Activated naive CD8-positive, alpha-beta T cell treated with anti-CD3 and anti-CD28 coated beads, Interleukin-2, amount 50 U/mL, for 24 hours (primary cell): Measurements from ENCODE around the gene UCHL3.

Source experiments
- ATAC-seq: fragments of 150-1000 bp; cut with Tn5 transposase; one replicate; pipeline ENCODE4 v1.10.0; 2021
- DNase-seq: peaks from one replicate; pipeline ENCODE4 v3.0.0; 2021
- H3K27ac Mint-ChIP-seq: one replicate; pipeline ENCODE4 v1.8.0; 2021; ENCODE audit warnings: mild to moderate bottlenecking, mixed read lengths
- H3K27me3 Mint-ChIP-seq: one replicate; pipeline ENCODE4 v1.8.0; 2021; ENCODE audit warnings: mixed read lengths
- H3K36me3 Mint-ChIP-seq: one replicate; pipeline ENCODE4 v1.8.0; 2021; ENCODE audit warnings: low read depth, mixed read lengths
- H3K4me1 Mint-ChIP-seq: one replicate; pipeline ENCODE4 v1.8.0; 2021; ENCODE audit warnings: mixed read lengths
- H3K4me3 Mint-ChIP-seq: one replicate; pipeline ENCODE4 v1.8.0; 2021; ENCODE audit warnings: mild to moderate bottlenecking, moderate library complexity, mixed read lengths
- H3K9me3 Mint-ChIP-seq: one replicate; pipeline ENCODE4 v1.8.0; 2021; ENCODE audit warnings: mixed read lengths

Gene UCHL3

DNA sequence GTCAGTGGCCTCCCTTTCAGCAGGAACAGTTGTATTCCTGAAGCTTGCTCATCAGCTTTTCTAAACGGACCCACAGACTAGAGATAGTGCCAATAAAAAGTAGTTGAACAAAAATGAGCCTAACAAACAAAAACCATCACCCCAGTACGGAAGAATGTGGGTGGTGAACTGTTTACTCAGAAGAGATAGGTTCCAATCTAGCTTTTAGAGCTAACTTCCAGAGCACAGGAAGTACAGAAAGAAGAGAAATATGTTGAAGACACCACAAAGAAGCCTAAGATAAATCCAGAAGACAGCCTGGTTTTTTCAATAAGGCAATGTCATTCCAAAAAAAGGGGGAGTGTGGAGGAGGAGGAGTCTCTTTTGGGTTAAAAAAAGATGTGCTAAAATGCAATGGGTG, 83.7 kb downstream of the UCHL3 start:
- ATAC-seq (no peak), DNase-seq (no peak)
- Mint-ChIP-seq H3K4me3 (no peak overlapping the region), H3K27ac (no peak overlapping the region), H3K36me3 (no peaks in the 10 kb centered on the region), H3K4me1 (peaks cover 8% of the 10 kb centered on the region), H3K9me3 (no peaks in the 10 kb centered on the region), H3K27me3 (peaks cover 12% of the 10 kb centered on the region)

DNA sequence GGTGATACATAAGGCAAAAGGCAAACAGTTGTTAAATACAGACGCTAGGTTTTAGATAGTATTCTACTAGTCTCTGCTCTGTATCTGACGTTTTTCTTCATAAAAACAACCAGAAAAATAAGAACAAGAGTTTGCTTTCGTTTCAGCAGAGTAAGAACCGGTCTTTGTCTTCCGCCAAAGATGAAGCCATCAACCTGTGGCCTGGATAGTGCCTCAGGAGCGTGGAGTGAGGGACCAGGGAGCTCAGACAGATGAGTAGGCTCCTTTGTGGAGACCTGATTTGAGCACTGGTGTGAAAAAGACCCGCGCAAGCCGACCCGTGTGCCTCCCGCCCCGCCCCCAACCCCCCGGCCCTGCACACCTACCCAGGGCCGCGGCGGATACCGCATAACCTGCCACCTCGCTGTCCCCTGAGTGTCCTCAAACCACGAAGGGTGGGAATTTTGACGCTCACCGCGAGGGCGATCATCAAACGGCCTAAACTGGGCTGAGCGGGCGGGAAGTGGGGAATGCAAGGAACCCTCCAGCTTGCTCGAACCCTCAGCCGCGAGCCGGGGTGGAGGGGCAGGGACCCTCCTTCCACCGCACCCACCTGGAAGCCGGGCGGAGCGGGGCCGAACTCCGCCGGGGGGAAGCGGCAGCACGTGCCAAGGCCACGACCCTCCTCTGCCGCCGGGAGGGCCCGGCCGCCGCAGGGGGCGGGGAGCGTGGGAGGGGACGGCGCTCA, 85.7 kb downstream of the UCHL3 start:
- H3K4me3 Mint-ChIP-seq: peak overlapping the region; percentile 49
- DNase-seq (peak; percentile 6), ATAC-seq (no peak)
- H3K27ac Mint-ChIP-seq: no peak overlapping the region
- peaks cover 8% of the 10 kb centered on the region for H3K4me1 Mint-ChIP-seq
- H3K9me3 Mint-ChIP-seq: no peaks in the 10 kb centered on the region
- no peaks in the 10 kb centered on the region for H3K36me3 Mint-ChIP-seq
- peaks cover 20% of the 10 kb centered on the region for H3K27me3 Mint-ChIP-seq

DNA sequence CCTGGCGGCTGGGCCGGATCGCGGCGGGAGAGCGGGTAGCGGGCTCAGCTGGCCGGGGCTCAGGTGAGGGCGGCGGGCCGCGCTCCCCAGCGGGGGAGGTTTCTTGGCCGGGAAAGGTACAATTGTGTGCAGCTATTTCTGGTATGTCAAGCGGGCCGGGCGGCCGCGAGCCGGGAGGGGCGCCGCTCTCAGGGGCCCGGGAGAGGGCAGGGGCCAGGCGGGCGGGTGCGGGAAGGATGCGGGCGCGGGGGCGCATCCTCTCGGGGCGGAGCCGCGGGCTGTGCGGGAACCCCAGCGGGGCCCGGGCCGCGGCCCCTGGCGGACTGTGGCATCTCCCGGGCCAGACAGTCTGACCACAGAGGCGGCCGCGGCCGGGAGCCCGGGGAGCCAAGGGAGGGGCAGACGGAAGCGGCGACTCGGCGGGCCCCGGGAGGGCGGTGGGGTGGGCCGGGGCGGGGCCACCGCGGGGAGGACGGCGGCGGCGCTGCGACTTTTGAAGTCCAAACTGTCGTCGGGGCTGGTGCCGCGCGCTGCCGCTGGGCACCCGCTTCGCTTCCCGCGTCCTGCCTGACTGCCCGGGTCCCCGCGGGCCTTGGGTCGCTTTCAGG, 86.3 kb downstream of the UCHL3 start, which contains the start of gene LMO7:
LMO7 (plus strand) TSS at position 503 of the 608 bp plus-strand sequence. CDS start 328 bp downstream, outside the sequence.
- ATAC-seq: peak; percentile 62
- peak within 1 kb of the TSS; percentile 77 for H3K4me3 Mint-ChIP-seq
- no peaks in the 10 kb centered on the region for H3K9me3 Mint-ChIP-seq
- H3K36me3 Mint-ChIP-seq: no peaks in the 10 kb centered on the region
- peak; percentile 50 for DNase-seq
- H3K4me1 Mint-ChIP-seq: peaks cover 8% of the 10 kb centered on the region
- peaks cover 20% of the 10 kb centered on the region for H3K27me3 Mint-ChIP-seq
- no peak within 1 kb of the TSS for H3K27ac Mint-ChIP-seq

- peak overlapping the region; percentile 77 for H3K4me3 Mint-ChIP-seq
- DNase-seq (peak; percentile 58), ATAC-seq (peak; percentile 73)
- H3K9me3 Mint-ChIP-seq: no peaks in the 10 kb centered on the region
- peaks cover 8% of the 10 kb centered on the region for H3K4me1 Mint-ChIP-seq
- H3K27me3 Mint-ChIP-seq: peaks cover 20% of the 10 kb centered on the region
- H3K27ac Mint-ChIP-seq: no peak overlapping the region
- H3K36me3 Mint-ChIP-seq: no peaks in the 10 kb centered on the region
These were observed 87.0 kb downstream of the UCHL3 start for GRCh38 chr13:75636436-75637180.

DNA sequence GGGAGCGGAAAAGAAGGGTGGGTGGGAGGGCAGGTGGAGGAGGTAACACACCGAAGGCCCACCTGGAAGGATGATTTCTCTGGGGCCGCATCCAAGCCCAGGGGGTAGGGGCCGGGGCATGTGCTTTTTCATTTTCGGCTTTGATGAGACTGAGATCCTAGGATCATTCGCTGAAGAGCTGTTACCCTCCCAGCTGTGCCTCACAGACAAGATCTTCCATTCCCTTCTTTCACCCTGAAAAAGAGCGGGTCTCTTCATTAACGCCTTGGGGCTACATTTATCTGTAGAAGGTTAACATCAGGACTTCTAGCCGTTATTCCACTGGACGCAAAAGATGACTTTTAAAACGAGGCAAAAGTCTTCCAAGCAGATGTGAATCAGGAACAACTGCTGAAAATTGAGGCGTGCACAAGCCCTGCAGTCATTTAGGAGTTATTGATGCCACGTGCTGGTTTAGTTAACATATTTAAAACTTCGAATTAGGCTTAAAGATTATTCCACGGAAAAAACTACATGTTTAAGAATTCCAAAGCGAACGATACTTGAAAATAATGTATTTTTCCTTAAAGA, 87.7 kb downstream of the UCHL3 start:
- peaks cover 20% of the 10 kb centered on the region for H3K27me3 Mint-ChIP-seq
- H3K36me3 Mint-ChIP-seq: no peaks in the 10 kb centered on the region
- peaks cover 8% of the 10 kb centered on the region for H3K4me1 Mint-ChIP-seq
- H3K9me3 Mint-ChIP-seq: no peaks in the 10 kb centered on the region
- DNase-seq: no peak
- ATAC-seq: no peak
- peak overlapping the region; percentile 42 for H3K4me3 Mint-ChIP-seq
- no peak overlapping the region for H3K27ac Mint-ChIP-seq

DNA sequence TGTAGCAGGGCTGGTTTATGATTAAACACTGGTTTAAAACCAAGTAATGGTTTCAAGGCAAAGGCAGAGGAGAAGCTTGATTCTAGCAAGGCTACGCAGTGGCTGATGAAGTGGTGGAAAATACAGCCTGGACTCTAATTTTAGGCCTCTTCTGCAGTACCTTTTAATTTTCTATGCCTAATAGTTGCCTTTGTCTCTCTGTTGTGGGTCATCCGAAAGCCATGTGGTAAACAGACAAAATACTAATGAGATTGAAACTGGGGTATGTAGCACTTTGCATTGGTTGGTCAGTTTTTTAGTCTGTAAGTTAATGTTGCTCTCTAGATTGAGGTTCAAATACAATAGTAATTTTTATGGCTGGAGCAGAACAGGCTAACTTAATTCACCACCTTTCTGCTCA, 89.9 kb downstream of the UCHL3 start:
- DNase-seq: no peak
- no peaks in the 10 kb centered on the region for H3K36me3 Mint-ChIP-seq
- H3K4me3 Mint-ChIP-seq: no peak overlapping the region
- H3K27ac Mint-ChIP-seq: no peak overlapping the region
- no peak for ATAC-seq
- peaks cover 20% of the 10 kb centered on the region for H3K27me3 Mint-ChIP-seq
- no peaks in the 10 kb centered on the region for H3K9me3 Mint-ChIP-seq
- peaks cover 8% of the 10 kb centered on the region for H3K4me1 Mint-ChIP-seq

DNA sequence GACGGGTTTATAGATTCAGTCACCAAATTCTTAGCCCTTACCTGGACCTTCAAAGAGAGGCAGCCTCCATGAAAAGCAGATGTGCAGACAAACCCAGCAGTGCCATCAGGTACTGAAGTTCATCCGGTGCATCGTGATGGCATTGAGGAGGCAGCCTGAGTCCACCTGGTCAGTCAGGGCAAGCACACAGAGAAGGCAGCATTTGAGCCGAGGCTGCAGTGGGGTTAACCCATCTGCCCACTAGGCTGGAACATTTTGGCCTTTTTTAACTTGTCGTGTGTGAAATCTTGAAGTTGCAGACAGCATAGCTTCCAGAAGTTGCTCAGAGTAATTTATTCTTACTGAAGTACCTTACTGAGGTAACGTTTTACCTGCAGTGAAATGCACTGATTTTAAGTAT, 91.4 kb downstream of the UCHL3 start:
- H3K36me3 Mint-ChIP-seq: no peaks in the 10 kb centered on the region
- H3K9me3 Mint-ChIP-seq: no peaks in the 10 kb centered on the region
- peaks cover 20% of the 10 kb centered on the region for H3K27me3 Mint-ChIP-seq
- peaks cover 8% of the 10 kb centered on the region for H3K4me1 Mint-ChIP-seq
- ATAC-seq (no peak), DNase-seq (no peak)
- no peak overlapping the region for H3K4me3 Mint-ChIP-seq
- no peak overlapping the region for H3K27ac Mint-ChIP-seq

DNA sequence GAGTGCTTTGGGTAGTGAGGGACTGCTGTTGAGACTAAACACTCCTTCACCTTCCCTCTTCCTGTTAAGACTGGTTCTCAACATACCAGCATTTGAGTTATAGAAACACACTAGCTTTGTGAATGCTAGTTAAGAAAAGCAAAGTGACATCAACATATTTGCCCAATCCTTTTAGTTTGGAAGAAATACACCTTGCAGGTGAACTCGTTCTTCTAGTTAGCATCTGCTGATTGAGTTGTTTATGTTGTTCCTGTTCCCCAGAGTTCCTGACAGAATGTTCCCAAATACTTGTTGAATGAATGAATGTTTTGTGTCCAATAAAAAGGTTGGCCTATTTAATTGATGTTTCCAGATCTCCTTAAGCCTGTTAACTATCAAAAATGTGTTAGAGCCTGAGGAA, 93.6 kb downstream of the UCHL3 start:
- peaks cover 9% of the 10 kb centered on the region for H3K27me3 Mint-ChIP-seq
- no peak for DNase-seq
- H3K9me3 Mint-ChIP-seq: no peaks in the 10 kb centered on the region
- no peaks in the 10 kb centered on the region for H3K36me3 Mint-ChIP-seq
- no peak overlapping the region for H3K4me3 Mint-ChIP-seq
- H3K27ac Mint-ChIP-seq: no peak overlapping the region
- peaks cover 2% of the 10 kb centered on the region for H3K4me1 Mint-ChIP-seq
- no peak for ATAC-seq

- ATAC-seq (no peak), DNase-seq (no peak)
- Mint-ChIP-seq H3K36me3 (no peaks in the 10 kb centered on the region), H3K4me1 (peaks cover 2% of the 10 kb centered on the region), H3K4me3 (no peak overlapping the region), H3K27ac (no peak overlapping the region), H3K27me3 (peaks cover 5% of the 10 kb centered on the region), H3K9me3 (no peaks in the 10 kb centered on the region)
These were observed 94.1 kb downstream of the UCHL3 start for GRCh38 chr13:75643693-75644092.

DNA sequence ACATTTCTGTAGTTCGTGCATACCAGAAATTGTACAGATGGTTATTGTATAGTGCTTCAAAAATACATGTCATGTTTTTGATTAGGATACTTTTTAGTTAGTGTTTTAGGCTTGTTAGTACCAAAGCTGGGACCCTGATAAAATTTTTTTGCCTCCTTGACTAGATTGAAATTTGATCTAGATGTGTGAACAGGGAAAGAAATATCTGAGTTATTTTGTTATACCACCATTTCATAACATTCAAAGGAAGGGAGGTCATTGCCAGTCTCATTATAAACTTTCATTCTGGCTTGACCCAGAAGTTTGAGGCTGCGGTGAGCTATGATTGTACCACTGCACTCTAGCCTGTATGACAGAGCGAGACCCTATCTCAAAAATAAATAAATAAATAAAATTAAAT, 95.5 kb downstream of the UCHL3 start:
- no peaks in the 10 kb centered on the region for H3K27me3 Mint-ChIP-seq
- H3K27ac Mint-ChIP-seq: no peak overlapping the region
- H3K4me1 Mint-ChIP-seq: peaks cover 2% of the 10 kb centered on the region
- ATAC-seq (no peak), DNase-seq (no peak)
- H3K9me3 Mint-ChIP-seq: no peaks in the 10 kb centered on the region
- H3K36me3 Mint-ChIP-seq: no peaks in the 10 kb centered on the region
- H3K4me3 Mint-ChIP-seq: no peak overlapping the region

- Mint-ChIP-seq H3K27me3 (no peaks in the 10 kb centered on the region), H3K9me3 (no peaks in the 10 kb centered on the region), H3K4me3 (no peak overlapping the region), H3K27ac (no peak overlapping the region), H3K4me1 (peaks cover 2% of the 10 kb centered on the region), H3K36me3 (no peaks in the 10 kb centered on the region)
- ATAC-seq (no peak), DNase-seq (no peak)
These were observed 97.7 kb downstream of the UCHL3 start for GRCh38 chr13:75647126-75647784.

GRCh38 chr13:75648446-75648845, 98.9 kb downstream of the UCHL3 start:
- H3K4me1 Mint-ChIP-seq: peaks cover 2% of the 10 kb centered on the region
- DNase-seq: no peak
- H3K27ac Mint-ChIP-seq: no peak overlapping the region
- no peaks in the 10 kb centered on the region for H3K27me3 Mint-ChIP-seq
- H3K4me3 Mint-ChIP-seq: no peak overlapping the region
- ATAC-seq: no peak
- H3K9me3 Mint-ChIP-seq: no peaks in the 10 kb centered on the region
- no peaks in the 10 kb centered on the region for H3K36me3 Mint-ChIP-seq

GRCh38 chr13:75651013-75651412, 101.4 kb downstream of the UCHL3 start:
- H3K36me3 Mint-ChIP-seq: no peaks in the 10 kb centered on the region
- H3K27me3 Mint-ChIP-seq: no peaks in the 10 kb centered on the region
- peaks cover 2% of the 10 kb centered on the region for H3K4me1 Mint-ChIP-seq
- no peak overlapping the region for H3K27ac Mint-ChIP-seq
- no peak for ATAC-seq
- no peak for DNase-seq
- H3K9me3 Mint-ChIP-seq: no peaks in the 10 kb centered on the region
- no peak overlapping the region for H3K4me3 Mint-ChIP-seq

DNA sequence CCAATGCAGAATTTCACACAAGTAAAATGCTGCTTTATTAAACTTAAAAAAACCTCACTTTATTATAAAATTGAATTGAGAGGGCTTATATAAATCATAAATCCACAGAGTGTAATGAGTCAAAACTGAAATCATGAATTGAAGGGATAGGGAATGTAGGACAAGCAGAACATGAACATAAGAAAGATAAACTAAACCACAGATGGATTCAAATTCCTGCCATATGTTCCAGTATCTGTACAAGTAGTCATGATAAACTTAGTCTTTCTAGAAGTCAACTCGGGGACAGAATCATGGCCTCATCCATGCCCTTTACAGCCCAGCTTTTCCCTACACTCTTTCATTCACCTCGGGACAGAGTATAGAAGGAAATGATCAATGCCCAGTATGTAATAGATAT, 103.1 kb downstream of the UCHL3 start:
- Mint-ChIP-seq H3K4me3 (no peak overlapping the region), H3K4me1 (no peaks in the 10 kb centered on the region), H3K27ac (no peak overlapping the region), H3K36me3 (no peaks in the 10 kb centered on the region), H3K9me3 (no peaks in the 10 kb centered on the region), H3K27me3 (no peaks in the 10 kb centered on the region)
- no peak for DNase-seq
- no peak for ATAC-seq
